Central memory CD8-positive, alpha-beta T cell (primary cell): ENCODE measurements around the gene DIAPH3.

ENCODE experiments used
- ATAC-seq: fragments of 150-1000 bp; cut with Tn5 transposase; replicated peaks from 2 replicates; pipeline ENCODE4 v1.10.0; 2022; ENCODE audit warnings: mild to moderate bottlenecking, moderate FRiP score, moderate number of reproducible peaks; ENCODE audit not compliant: poor library complexity, severe bottlenecking; ENCODE audit errors: extremely low read depth
- DNase-seq, 2 donors: peaks; one replicate each; pipeline ENCODE4 v3.0.0; 2021; ENCODE audit warnings: low spot score in 2 of 2
- H3K27ac Mint-ChIP-seq: one replicate; pipeline ENCODE4 v1.8.0; 2022; ENCODE audit warnings: low read depth, mild to moderate bottlenecking, moderate library complexity, mixed read lengths
- H3K27me3 Mint-ChIP-seq: one replicate; pipeline ENCODE4 v1.8.0; 2022; ENCODE audit warnings: mixed read lengths
- H3K36me3 Mint-ChIP-seq: one replicate; pipeline ENCODE4 v1.8.0; 2022; ENCODE audit warnings: mild to moderate bottlenecking, moderate library complexity, mixed read lengths; ENCODE audit not compliant: insufficient read depth
- H3K4me1 Mint-ChIP-seq: one replicate; pipeline ENCODE4 v1.8.0; 2022; ENCODE audit warnings: mixed read lengths
- H3K4me3 Mint-ChIP-seq: one replicate; pipeline ENCODE4 v1.8.0; 2022; ENCODE audit warnings: mild to moderate bottlenecking, moderate library complexity, mixed read lengths
- H3K9me3 Mint-ChIP-seq: one replicate; pipeline ENCODE4 v1.8.0; 2022; ENCODE audit warnings: mixed read lengths

Gene DIAPH3

DNA sequence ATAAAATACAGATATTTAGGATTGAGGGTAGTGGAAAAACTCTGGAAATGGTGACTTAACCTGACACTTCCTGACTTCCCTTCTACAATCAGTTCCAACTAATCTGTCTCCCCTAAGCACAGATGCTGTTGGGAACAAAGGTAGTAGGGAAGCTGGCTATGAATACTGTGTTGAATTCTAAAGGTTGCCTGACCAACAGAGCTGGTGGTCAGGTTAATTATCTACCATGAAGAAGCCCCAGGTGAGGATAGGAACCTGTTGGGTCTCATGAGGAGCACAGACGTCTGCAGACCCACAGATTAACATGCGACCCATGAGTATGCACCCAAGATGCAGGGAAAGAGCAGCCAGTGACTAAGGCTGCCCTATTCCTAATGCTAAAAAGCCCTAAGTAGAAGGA lies 172.3 kb downstream of the DIAPH3 start:
- Mint-ChIP-seq H3K4me3 (no peak overlapping the region), H3K36me3 (no peaks in the 10 kb centered on the region), H3K27me3 (no peaks in the 10 kb centered on the region), H3K9me3 (no peaks in the 10 kb centered on the region), H3K4me1 (no peaks in the 10 kb centered on the region), H3K27ac (no peak overlapping the region)
- ATAC-seq (no peak), DNase-seq (no peak)

GRCh38 chr13:59982631-59983382 lies 180.9 kb downstream of the DIAPH3 start:
- no peak for ATAC-seq
- no peaks in the 10 kb centered on the region for H3K4me1 Mint-ChIP-seq
- no peaks in the 10 kb centered on the region for H3K36me3 Mint-ChIP-seq
- H3K27me3 Mint-ChIP-seq, result no peaks in the 10 kb centered on the region
- H3K9me3 Mint-ChIP-seq, result no peaks in the 10 kb centered on the region
- H3K4me3 Mint-ChIP-seq, result no peak overlapping the region
- no peak overlapping the region for H3K27ac Mint-ChIP-seq
- no peak for DNase-seq

DNA sequence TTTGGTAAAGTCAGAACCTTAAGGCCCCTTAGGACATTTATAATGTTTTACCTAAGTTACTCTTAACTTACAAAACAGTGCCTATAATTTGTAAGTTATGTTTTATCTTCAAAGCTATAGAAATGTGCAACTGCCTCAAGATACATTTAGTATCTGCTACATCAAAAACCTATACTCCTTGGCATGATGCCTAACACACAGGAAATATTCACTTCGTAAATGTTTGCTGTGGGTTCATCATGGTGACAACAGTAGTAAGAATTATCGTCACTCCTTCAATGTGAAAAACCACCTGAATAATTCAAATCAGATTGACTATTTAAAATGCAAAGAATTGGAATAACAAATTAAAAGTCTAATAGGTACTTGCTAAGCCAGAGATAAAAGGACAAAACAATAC lies 184.1 kb downstream of the DIAPH3 start:
- H3K4me3 Mint-ChIP-seq, result no peak overlapping the region
- ATAC-seq, result no peak
- no peaks in the 10 kb centered on the region for H3K36me3 Mint-ChIP-seq
- H3K27me3 Mint-ChIP-seq, result no peaks in the 10 kb centered on the region
- DNase-seq, result no peak
- H3K9me3 Mint-ChIP-seq, result no peaks in the 10 kb centered on the region
- H3K27ac Mint-ChIP-seq, result no peak overlapping the region
- no peaks in the 10 kb centered on the region for H3K4me1 Mint-ChIP-seq

DNA sequence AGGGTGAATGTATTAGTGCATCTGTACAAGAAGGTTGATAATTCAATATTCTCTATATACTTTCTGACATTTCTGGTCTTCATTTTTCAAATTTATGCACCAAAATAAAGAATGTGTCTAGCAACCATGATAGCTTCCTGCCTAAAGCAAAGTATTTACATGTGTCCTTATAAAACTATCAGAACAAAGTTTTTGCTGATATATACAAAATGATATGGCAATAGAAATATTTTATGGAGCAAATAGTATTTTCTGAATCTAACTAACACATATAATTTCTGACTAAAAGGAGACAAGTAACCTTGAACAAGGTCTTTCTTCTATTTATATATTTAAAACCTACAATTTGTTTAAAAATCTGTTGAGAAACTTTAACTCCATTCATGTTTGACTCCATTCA lies 184.9 kb downstream of the DIAPH3 start:
- Mint-ChIP-seq H3K27ac (no peak overlapping the region), H3K27me3 (no peaks in the 10 kb centered on the region), H3K4me3 (no peak overlapping the region), H3K4me1 (no peaks in the 10 kb centered on the region), H3K36me3 (no peaks in the 10 kb centered on the region), H3K9me3 (no peaks in the 10 kb centered on the region)
- DNase-seq (no peak), ATAC-seq (no peak)

- Mint-ChIP-seq H3K36me3 (no peaks in the 10 kb centered on the region), H3K4me3 (no peak overlapping the region), H3K27me3 (no peaks in the 10 kb centered on the region), H3K9me3 (no peaks in the 10 kb centered on the region), H3K4me1 (no peaks in the 10 kb centered on the region), H3K27ac (no peak overlapping the region)
- DNase-seq, result no peak
- ATAC-seq, result no peak
Observed at GRCh38 chr13:59976856-59977255, 186.9 kb downstream of the DIAPH3 start.

DNA sequence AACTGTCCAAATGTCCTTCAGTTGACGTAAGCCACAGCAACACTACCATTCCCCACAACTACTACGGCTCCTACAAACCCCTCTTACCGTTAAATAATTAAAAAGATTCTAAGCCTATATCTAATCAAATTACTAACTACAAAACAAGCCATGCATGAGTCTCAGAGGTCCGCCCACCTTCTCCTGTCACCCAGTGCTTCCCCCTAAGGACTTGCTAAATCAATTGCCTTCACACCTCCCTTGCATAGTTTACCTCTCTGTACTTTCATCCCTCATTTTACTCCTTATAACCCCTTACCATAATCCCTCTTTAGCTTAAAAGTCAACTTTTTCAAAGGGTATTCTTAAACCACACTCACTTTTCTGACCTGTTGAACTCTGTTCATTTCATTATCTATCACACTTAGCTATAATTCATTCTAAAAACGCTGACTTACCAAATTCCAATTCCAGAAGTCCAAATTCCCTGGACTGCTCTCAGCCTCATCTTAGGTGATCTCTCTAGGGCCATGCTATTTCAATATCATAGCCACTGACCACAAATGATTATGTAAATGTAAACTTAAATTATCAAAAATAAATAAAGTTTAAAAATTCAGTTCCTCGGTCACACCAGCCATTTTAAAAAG lies 187.8 kb downstream of the DIAPH3 start:
- ATAC-seq, result no peak
- no peaks in the 10 kb centered on the region for H3K4me1 Mint-ChIP-seq
- DNase-seq, result no peak
- H3K27ac Mint-ChIP-seq, result no peak overlapping the region
- H3K36me3 Mint-ChIP-seq, result no peaks in the 10 kb centered on the region
- H3K9me3 Mint-ChIP-seq, result no peaks in the 10 kb centered on the region
- H3K27me3 Mint-ChIP-seq, result no peaks in the 10 kb centered on the region
- H3K4me3 Mint-ChIP-seq, result no peak overlapping the region

- Mint-ChIP-seq H3K27ac (no peak overlapping the region), H3K4me1 (no peaks in the 10 kb centered on the region), H3K9me3 (no peaks in the 10 kb centered on the region), H3K27me3 (no peaks in the 10 kb centered on the region), H3K4me3 (no peak overlapping the region), H3K36me3 (no peaks in the 10 kb centered on the region)
- ATAC-seq (no peak), DNase-seq (no peak)
Observed at GRCh38 chr13:59970847-59971246, 192.9 kb downstream of the DIAPH3 start.

GRCh38 chr13:59963827-59964226 lies 199.9 kb downstream of the DIAPH3 start:
- DNase-seq (no peak), ATAC-seq (no peak)
- Mint-ChIP-seq H3K27ac (no peak overlapping the region), H3K27me3 (no peaks in the 10 kb centered on the region), H3K4me3 (no peak overlapping the region), H3K9me3 (no peaks in the 10 kb centered on the region), H3K36me3 (no peaks in the 10 kb centered on the region), H3K4me1 (no peaks in the 10 kb centered on the region)

- DNase-seq, result no peak
- Mint-ChIP-seq H3K4me1 (no peaks in the 10 kb centered on the region), H3K4me3 (no peak overlapping the region), H3K36me3 (no peaks in the 10 kb centered on the region), H3K27me3 (no peaks in the 10 kb centered on the region), H3K9me3 (no peaks in the 10 kb centered on the region), H3K27ac (no peak overlapping the region)
- ATAC-seq, result no peak
Observed at GRCh38 chr13:59963383-59963782, 200.3 kb downstream of the DIAPH3 start.

DNA sequence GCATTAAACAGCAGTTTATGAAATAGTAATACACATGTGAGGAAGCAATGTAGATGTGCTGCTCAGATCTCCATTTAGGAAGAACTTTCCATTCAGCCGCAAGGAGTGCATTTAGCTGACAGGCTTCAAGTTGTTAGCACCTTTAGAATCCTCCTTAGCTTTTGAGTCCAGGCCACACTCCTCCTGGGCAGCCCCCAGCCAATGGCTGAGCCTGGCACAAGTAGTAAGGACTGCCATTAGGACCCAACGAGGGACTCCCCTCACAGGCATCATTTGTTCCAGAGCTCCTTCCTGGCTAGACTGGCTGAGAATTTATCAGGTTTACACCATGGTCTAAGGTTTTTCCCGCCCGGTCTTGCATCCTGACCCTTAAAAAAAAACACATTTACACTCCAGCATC lies 201.4 kb downstream of the DIAPH3 start:
- no peak overlapping the region for H3K4me3 Mint-ChIP-seq
- DNase-seq, result no peak
- no peaks in the 10 kb centered on the region for H3K36me3 Mint-ChIP-seq
- H3K27me3 Mint-ChIP-seq, result no peaks in the 10 kb centered on the region
- H3K27ac Mint-ChIP-seq, result no peak overlapping the region
- H3K9me3 Mint-ChIP-seq, result no peaks in the 10 kb centered on the region
- no peaks in the 10 kb centered on the region for H3K4me1 Mint-ChIP-seq
- no peak for ATAC-seq

DNA sequence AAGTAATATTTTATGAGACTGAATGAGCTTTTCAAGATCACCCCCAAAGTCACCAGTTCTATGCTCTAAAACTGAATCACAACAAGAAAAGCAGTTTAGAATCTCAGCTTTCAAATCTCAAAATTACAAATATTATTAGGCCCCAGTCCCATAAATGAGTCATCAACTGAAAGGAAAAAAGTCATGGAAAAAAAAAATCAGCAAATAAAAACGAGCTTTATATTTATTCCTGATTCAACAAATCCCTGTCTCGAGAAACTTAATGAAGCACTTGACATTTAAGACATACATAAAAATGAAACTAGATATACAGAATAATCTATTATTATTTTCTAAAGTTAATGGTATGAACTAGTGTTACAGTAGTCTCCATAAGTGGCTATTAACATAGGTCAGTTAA lies 203.0 kb downstream of the DIAPH3 start:
- no peaks in the 10 kb centered on the region for H3K36me3 Mint-ChIP-seq
- H3K4me3 Mint-ChIP-seq, result no peak overlapping the region
- no peaks in the 10 kb centered on the region for H3K27me3 Mint-ChIP-seq
- H3K9me3 Mint-ChIP-seq, result peaks cover 3% of the 10 kb centered on the region
- DNase-seq, result no peak
- no peak overlapping the region for H3K27ac Mint-ChIP-seq
- H3K4me1 Mint-ChIP-seq, result no peaks in the 10 kb centered on the region
- ATAC-seq, result no peak

- H3K36me3 Mint-ChIP-seq, result no peaks in the 10 kb centered on the region
Observed at GRCh38 chr13:59957438-59957837, 206.3 kb downstream of the DIAPH3 start.

DNA sequence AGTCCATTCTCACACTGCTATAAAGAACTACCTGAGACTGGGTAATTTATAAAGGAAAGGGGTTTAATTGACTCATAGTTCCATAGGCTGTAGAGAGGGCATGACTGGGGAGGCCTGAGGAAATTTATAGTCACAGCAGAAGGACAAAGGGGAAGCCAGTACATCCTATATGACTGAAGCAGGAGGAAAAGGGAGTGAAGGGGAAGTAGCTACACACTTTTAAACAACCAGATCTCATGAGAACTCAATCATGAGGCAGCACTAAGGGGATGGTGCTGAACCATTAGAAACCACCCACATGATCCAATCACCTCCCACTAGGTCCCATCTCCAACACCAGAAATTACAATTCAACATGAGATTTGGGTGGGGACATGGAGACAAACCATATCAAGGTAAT lies 209.1 kb downstream of the DIAPH3 start:
- Mint-ChIP-seq H3K27ac (no peak overlapping the region), H3K36me3 (no peaks in the 10 kb centered on the region), H3K4me1 (no peaks in the 10 kb centered on the region), H3K9me3 (peaks cover 8% of the 10 kb centered on the region), H3K27me3 (no peaks in the 10 kb centered on the region), H3K4me3 (no peak overlapping the region)
- DNase-seq (no peak), ATAC-seq (no peak)

More at GRCh38 chr13:59957438-59957837, 206.3 kb downstream of the DIAPH3 start:
- Mint-ChIP-seq H3K9me3 (peaks cover 8% of the 10 kb centered on the region), H3K4me1 (no peaks in the 10 kb centered on the region), H3K27me3 (no peaks in the 10 kb centered on the region), H3K4me3 (no peak overlapping the region), H3K27ac (no peak overlapping the region)
- no peak for ATAC-seq
- no peak for DNase-seq
